Immature natural killer cell (primary cell): ENCODE results near the gene CENPX. TPM values are rescaled to one million over a fixed set of nuclear protein-coding genes. Genes with fewer than 3 reads are reported as not detected.

Source experiments
- DNase-seq, 3 donors: peaks; one replicate each; pipeline ENCODE4 v3.0.0; 2022; ENCODE audit warnings: mixed read lengths in 1 of 3
- H3K27ac Mint-ChIP-seq, 6 donors: one replicate each; pipeline ENCODE4 v1.8.0; 2020; ENCODE audit warnings: mixed read lengths in 6 of 6, mild to moderate bottlenecking in 5 of 6, inconsistent platforms in 4 of 6, moderate library complexity in 3 of 6
- H3K27me3 Mint-ChIP-seq, 3 donors: one replicate each; pipeline ENCODE4 v1.8.0; 2020 to 2021; ENCODE audit warnings: low read depth in 3 of 3, mild to moderate bottlenecking in 3 of 3, mixed read lengths in 3 of 3, moderate library complexity in 3 of 3, inconsistent platforms in 1 of 3
- H3K36me3 Mint-ChIP-seq, 3 donors: one replicate each; pipeline ENCODE4 v1.8.0; 2020; ENCODE audit warnings: mixed read lengths in 3 of 3, inconsistent platforms in 2 of 3, mild to moderate bottlenecking in 2 of 3
- H3K4me1 Mint-ChIP-seq, 2 donors: one replicate each; pipeline ENCODE4 v1.8.0; 2020; ENCODE audit warnings: inconsistent platforms in 2 of 2, mild to moderate bottlenecking in 2 of 2, mixed read lengths in 2 of 2, moderate library complexity in 1 of 2
- H3K4me3 Mint-ChIP-seq, 5 donors: one replicate each; pipeline ENCODE4 v1.8.0; 2020; ENCODE audit warnings: mild to moderate bottlenecking in 5 of 5, mixed read lengths in 5 of 5, inconsistent platforms in 3 of 5, moderate library complexity in 3 of 5
- H3K9me3 Mint-ChIP-seq, 6 donors: one replicate each; pipeline ENCODE4 v1.8.0; 2020; ENCODE audit warnings: mild to moderate bottlenecking in 6 of 6, mixed read lengths in 6 of 6, inconsistent platforms in 4 of 6, moderate library complexity in 3 of 6
- polyA plus RNA-seq, 3 donors: library from polyadenylated mRNA; unstranded; fragments of 300-500 nt; fragmentation: Illumina TruSeq; gene quantifications; one replicate each; pipeline ENCODE4 v1.2.3, GENCODE V29; 2021

The CENPX gene
- polyA plus RNA-seq: 100 to 1,000 TPM in 2 of 3 donors, 10 to 100 TPM in 1; 70.0 to 104 (median 100) TPM

- peaks cover 15 to 20% of the 10 kb centered on the region in 2 donors for H3K4me1 Mint-ChIP-seq
- H3K27me3 Mint-ChIP-seq: peaks cover 0 to 6% (median 5%) of the 10 kb centered on the region in 3 donors
- no peaks in the 10 kb centered on the region for H3K36me3 Mint-ChIP-seq
- DNase-seq: no peak
- H3K9me3 Mint-ChIP-seq: no peaks in the 10 kb centered on the region
- H3K27ac Mint-ChIP-seq: peak within 1 kb of the TSS; percentile 30 to 85 (median 68)
- H3K4me3 Mint-ChIP-seq: peak within 1 kb of the TSS; percentile 82 to 87 (median 83)
Measured at GRCh38 chr17:82022310-82022980, at the start of gene CENPX. TSS of gene CENPX (minus strand) at chr17:82022878. CDS start at chr17:82022861, 17 bp downstream.

- peaks cover 6 to 12% of the 10 kb centered on the region in 2 donors for H3K4me1 Mint-ChIP-seq
- peaks cover 4 to 9% (median 5%) of the 10 kb centered on the region in 3 donors for H3K27me3 Mint-ChIP-seq
- no peak overlapping the region for H3K27ac Mint-ChIP-seq
- H3K9me3 Mint-ChIP-seq: no peaks in the 10 kb centered on the region
- no peaks in the 10 kb centered on the region for H3K36me3 Mint-ChIP-seq
- no peak for DNase-seq
- no peak overlapping the region for H3K4me3 Mint-ChIP-seq
Measured at GRCh38 chr17:82070611-82071010, 47.9 kb upstream of the CENPX start.

- Mint-ChIP-seq H3K27ac (peak within 1 kb of the TSS; percentile 80 to 88 (median 83)), H3K4me1 (peaks cover 6 to 19% of the 10 kb centered on the region in 2 donors), H3K9me3 (no peaks in the 10 kb centered on the region), H3K36me3 (no peaks in the 10 kb centered on the region), H3K27me3 (peaks cover 4 to 10% (median 5%) of the 10 kb centered on the region in 3 donors), H3K4me3 (peak within 1 kb of the TSS; percentile 75 to 89 (median 80))
- peak; percentile 69 to 75 (median 73) for DNase-seq
Measured at GRCh38 chr17:82065638-82066303, 43.1 kb upstream of the CENPX start, which contains the start of gene DUS1L. TSS of gene DUS1L (minus strand) at chr17:82065804. CDS start at chr17:82065059, 745 bp downstream.

- DNase-seq: no peak
- peaks cover 6 to 19% of the 10 kb centered on the region in 2 donors for H3K4me1 Mint-ChIP-seq
- H3K27ac Mint-ChIP-seq: peak overlapping the region in 2 of 6 donors; percentile 36 to 64
- H3K27me3 Mint-ChIP-seq: peaks cover 4 to 10% (median 5%) of the 10 kb centered on the region in 3 donors
- peak overlapping the region; percentile 43 to 74 (median 59) for H3K4me3 Mint-ChIP-seq
- no peaks in the 10 kb centered on the region for H3K9me3 Mint-ChIP-seq
- no peaks in the 10 kb centered on the region for H3K36me3 Mint-ChIP-seq
Measured at GRCh38 chr17:82065193-82065637, 42.5 kb upstream of the CENPX start.

GRCh38 chr17:82064433-82065192 lies 41.9 kb upstream of the CENPX start:
- peaks cover 4 to 10% (median 5%) of the 10 kb centered on the region in 3 donors for H3K27me3 Mint-ChIP-seq
- DNase-seq: no peak
- H3K9me3 Mint-ChIP-seq: no peaks in the 10 kb centered on the region
- H3K4me1 Mint-ChIP-seq: peaks cover 6 to 19% of the 10 kb centered on the region in 2 donors
- peak overlapping the region; percentile 59 to 74 (median 69) for H3K4me3 Mint-ChIP-seq
- H3K36me3 Mint-ChIP-seq: no peaks in the 10 kb centered on the region
- peak overlapping the region in 5 of 6 donors; percentile 28 to 83 (median 53) for H3K27ac Mint-ChIP-seq

GRCh38 chr17:82063424-82064415 lies 41.0 kb upstream of the CENPX start:
- Mint-ChIP-seq H3K36me3 (no peaks in the 10 kb centered on the region), H3K4me3 (peak overlapping the region; percentile 59 to 74 (median 69)), H3K27me3 (peaks cover 4 to 10% (median 5%) of the 10 kb centered on the region in 3 donors), H3K27ac (peak overlapping the region in 4 of 6 donors; percentile 34 to 83 (median 49)), H3K9me3 (no peaks in the 10 kb centered on the region), H3K4me1 (peaks cover 6 to 19% of the 10 kb centered on the region in 2 donors)
- no peak for DNase-seq

GRCh38 chr17:82062984-82063368 lies 40.3 kb upstream of the CENPX start:
- Mint-ChIP-seq H3K27ac (no peak overlapping the region), H3K4me3 (no peak overlapping the region), H3K4me1 (peaks cover 6 to 19% of the 10 kb centered on the region in 2 donors), H3K36me3 (no peaks in the 10 kb centered on the region), H3K27me3 (peaks cover 4 to 10% (median 5%) of the 10 kb centered on the region in 3 donors), H3K9me3 (no peaks in the 10 kb centered on the region)
- DNase-seq: no peak

GRCh38 chr17:82062076-82062983 lies 39.7 kb upstream of the CENPX start:
- no peak overlapping the region for H3K4me3 Mint-ChIP-seq
- H3K27ac Mint-ChIP-seq: no peak overlapping the region
- H3K36me3 Mint-ChIP-seq: no peaks in the 10 kb centered on the region
- H3K27me3 Mint-ChIP-seq: peaks cover 4 to 10% (median 5%) of the 10 kb centered on the region in 3 donors
- no peaks in the 10 kb centered on the region for H3K9me3 Mint-ChIP-seq
- DNase-seq: no peak
- peaks cover 6 to 18% of the 10 kb centered on the region in 2 donors for H3K4me1 Mint-ChIP-seq

GRCh38 chr17:82061047-82061925 lies 38.6 kb upstream of the CENPX start:
- H3K9me3 Mint-ChIP-seq: no peaks in the 10 kb centered on the region
- DNase-seq: no peak
- peaks cover 3 to 11% of the 10 kb centered on the region in 2 donors for H3K4me1 Mint-ChIP-seq
- no peaks in the 10 kb centered on the region for H3K36me3 Mint-ChIP-seq
- no peak overlapping the region for H3K4me3 Mint-ChIP-seq
- H3K27me3 Mint-ChIP-seq: peaks cover 3 to 5% (median 5%) of the 10 kb centered on the region in 3 donors
- no peak overlapping the region for H3K27ac Mint-ChIP-seq

- Mint-ChIP-seq H3K36me3 (no peaks in the 10 kb centered on the region), H3K27ac (no peak overlapping the region), H3K27me3 (peaks cover 0 to 2% (median 1%) of the 10 kb centered on the region in 3 donors), H3K9me3 (no peaks in the 10 kb centered on the region), H3K4me1 (peaks cover 0 to 7% of the 10 kb centered on the region in 2 donors), H3K4me3 (no peak overlapping the region)
- no peak for DNase-seq
Measured at GRCh38 chr17:82060614-82061013, 37.9 kb upstream of the CENPX start.

GRCh38 chr17:82060001-82060380 lies 37.3 kb upstream of the CENPX start:
- peaks cover 0 to 2% (median 1%) of the 10 kb centered on the region in 3 donors for H3K27me3 Mint-ChIP-seq
- H3K4me1 Mint-ChIP-seq: peaks cover 0 to 7% of the 10 kb centered on the region in 2 donors
- no peaks in the 10 kb centered on the region for H3K36me3 Mint-ChIP-seq
- no peak overlapping the region for H3K27ac Mint-ChIP-seq
- no peaks in the 10 kb centered on the region for H3K9me3 Mint-ChIP-seq
- no peak for DNase-seq
- H3K4me3 Mint-ChIP-seq: no peak overlapping the region
